B cell (primary cell): ENCODE measurements around the gene CCNK.

ENCODE experiments used
- EZH2 ChIP-seq: IDR thresholded peaks from 2 replicates; pipeline ENCODE4 v1.6.1; 2012; ENCODE audit warnings: borderline replicate concordance, low read depth, mild to moderate bottlenecking, moderate library complexity, low read length; ENCODE audit not compliant: insufficient read depth, poor library complexity, severe bottlenecking
- TF ChIP-seq, protein P1 (sequence below): fragments of 200-600 bp; IDR thresholded peaks from one replicate; pipeline ENCODE4 v1.8.0; 2022; ENCODE audit warnings: antibody characterized with exemption, mild to moderate bottlenecking

DNA sequence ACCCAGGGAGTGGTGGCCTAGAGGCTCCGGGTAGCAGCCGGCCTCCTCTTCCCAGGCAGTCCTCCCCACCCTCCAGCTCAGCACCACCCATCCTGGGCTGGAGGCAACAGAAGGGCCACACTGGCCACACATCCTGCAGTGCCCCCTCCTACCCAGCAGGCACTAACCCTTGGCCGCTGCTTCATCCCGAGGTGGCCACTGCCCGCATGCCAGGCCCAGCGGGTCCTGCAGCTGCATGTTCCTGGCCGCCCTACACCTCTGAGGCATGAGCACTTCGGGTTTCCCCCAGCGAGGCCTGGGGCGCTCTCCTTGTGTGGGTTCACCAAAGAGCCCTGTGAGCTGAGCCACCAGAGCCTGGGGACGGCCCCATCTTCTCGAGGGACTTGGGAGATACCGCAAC lies 61.4 kb downstream of the CCNK start:
- TF ChIP-seq, protein P1, sequence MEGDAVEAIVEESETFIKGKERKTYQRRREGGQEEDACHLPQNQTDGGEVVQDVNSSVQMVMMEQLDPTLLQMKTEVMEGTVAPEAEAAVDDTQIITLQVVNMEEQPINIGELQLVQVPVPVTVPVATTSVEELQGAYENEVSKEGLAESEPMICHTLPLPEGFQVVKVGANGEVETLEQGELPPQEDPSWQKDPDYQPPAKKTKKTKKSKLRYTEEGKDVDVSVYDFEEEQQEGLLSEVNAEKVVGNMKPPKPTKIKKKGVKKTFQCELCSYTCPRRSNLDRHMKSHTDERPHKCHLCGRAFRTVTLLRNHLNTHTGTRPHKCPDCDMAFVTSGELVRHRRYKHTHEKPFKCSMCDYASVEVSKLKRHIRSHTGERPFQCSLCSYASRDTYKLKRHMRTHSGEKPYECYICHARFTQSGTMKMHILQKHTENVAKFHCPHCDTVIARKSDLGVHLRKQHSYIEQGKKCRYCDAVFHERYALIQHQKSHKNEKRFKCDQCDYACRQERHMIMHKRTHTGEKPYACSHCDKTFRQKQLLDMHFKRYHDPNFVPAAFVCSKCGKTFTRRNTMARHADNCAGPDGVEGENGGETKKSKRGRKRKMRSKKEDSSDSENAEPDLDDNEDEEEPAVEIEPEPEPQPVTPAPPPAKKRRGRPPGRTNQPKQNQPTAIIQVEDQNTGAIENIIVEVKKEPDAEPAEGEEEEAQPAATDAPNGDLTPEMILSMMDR, result no peak
- TF ChIP-seq EZH2, result no peak
